Glomerular endothelial cell (primary cell): ENCODE results near the gene UNKL. TPM values are rescaled to one million over a fixed set of nuclear protein-coding genes. Genes with fewer than 3 reads are reported as not detected.

ENCODE experiments used
- DNase-seq: peaks from one replicate; pipeline ENCODE4 v3.0.0-alpha.2; 2011; ENCODE audit warnings: low read depth, low spot score; ENCODE audit errors: extremely low read depth
- total RNA-seq: library from RNA; depleted of rRNA; stranded (reverse); fragments of >200 nt; gene quantifications from 2 replicates; pipeline ENCODE4 v1.2.3, GENCODE V29; 2015

Gene UNKL
- total RNA-seq, 1 donor from 2014 or later, result 27.3 TPM

- no peak for DNase-seq
These were observed 6.8 kb downstream of the UNKL start for GRCh38 chr16:1407753-1408152.

DNA sequence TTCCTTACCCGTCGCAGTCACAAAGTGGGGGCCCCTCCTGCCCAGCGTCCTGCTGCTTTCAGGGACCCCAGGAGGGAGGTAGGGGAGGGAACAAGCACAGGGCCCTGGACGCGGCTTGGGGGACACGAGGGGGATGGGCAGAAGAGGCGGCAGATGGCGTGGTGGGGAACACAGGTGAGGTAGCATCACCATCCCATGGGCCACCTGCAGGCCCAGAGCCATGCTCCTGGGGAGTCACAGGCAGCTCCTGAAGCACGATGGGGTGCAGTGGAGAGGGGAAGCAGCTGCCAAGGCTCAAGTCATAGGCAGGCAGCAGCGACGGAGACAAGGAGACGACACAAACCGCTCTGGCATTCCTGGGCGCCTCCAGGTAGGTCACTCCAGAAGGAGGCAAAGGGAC is 10.8 kb downstream of the UNKL start:
- DNase-seq, result no peak

GRCh38 chr16:1403036-1403435 is 11.5 kb downstream of the UNKL start:
- DNase-seq, result no peak

DNA sequence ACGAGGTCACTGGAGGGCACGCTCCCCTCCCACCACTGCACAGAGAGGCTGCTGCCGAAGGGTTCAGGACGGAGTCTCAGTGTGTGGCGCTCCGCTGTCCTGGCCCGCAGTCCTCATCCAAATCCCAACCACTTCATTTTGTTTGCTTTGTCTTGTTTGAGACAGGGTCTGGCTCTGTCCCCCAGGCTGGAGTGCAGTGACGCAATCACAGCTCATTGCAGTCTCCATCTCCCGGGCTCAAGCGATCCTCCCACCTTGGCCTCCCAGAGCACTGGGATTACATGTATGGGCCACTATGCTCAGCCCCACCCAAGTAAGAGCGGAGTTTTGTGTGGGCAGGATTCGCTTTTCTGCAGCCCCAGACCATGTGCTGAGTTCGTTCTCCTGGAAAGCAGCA is 12.7 kb downstream of the UNKL start:
- DNase-seq, result no peak

GRCh38 chr16:1401061-1401757 is 13.3 kb downstream of the UNKL start:
- no peak for DNase-seq

GRCh38 chr16:1398826-1399581 is 15.5 kb downstream of the UNKL start:
- DNase-seq, result no peak

- DNase-seq, result no peak
These were observed 16.2 kb downstream of the UNKL start for GRCh38 chr16:1398351-1398750.

GRCh38 chr16:1397779-1398178 is 16.7 kb downstream of the UNKL start:
- no peak for DNase-seq

GRCh38 chr16:1395444-1396031 is 19.0 kb downstream of the UNKL start:
- DNase-seq, result no peak

DNA sequence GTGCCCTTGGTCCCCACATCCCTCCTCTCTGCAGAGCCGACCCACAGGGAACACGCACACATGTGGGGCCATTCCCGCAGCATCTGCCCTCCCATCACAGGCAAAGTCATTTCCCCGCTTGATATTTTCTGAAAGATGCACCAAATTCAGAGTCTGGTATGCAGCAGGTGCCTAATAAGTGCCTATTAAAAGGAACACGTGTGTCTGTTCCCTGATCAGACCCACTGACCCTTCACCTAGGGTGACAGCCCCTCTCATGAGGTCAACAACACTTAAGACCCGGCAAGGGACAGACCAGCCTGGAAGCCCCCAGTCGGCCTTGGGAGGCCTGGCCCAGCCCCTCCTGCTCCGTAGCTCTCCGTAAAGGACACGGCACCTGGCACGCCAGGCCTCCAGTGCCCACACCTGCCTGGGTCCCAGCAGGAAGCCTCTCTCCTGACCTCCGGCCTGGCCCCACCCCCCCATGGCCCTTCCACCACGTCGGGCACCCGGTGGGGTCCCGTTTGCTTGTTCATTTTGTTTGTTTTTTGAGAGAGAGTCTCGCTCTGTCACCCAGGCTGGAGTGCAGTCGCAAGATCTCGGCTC is 20.0 kb downstream of the UNKL start:
- DNase-seq, result no peak

- DNase-seq, result no peak
These were observed 20.8 kb downstream of the UNKL start for GRCh38 chr16:1393613-1394176.

- DNase-seq, result no peak
These were observed 21.7 kb downstream of the UNKL start for GRCh38 chr16:1392826-1393225.

- no peak for DNase-seq
These were observed 24.2 kb downstream of the UNKL start for GRCh38 chr16:1390239-1390779.

- DNase-seq, result no peak
These were observed 24.7 kb downstream of the UNKL start for GRCh38 chr16:1389762-1390161.

DNA sequence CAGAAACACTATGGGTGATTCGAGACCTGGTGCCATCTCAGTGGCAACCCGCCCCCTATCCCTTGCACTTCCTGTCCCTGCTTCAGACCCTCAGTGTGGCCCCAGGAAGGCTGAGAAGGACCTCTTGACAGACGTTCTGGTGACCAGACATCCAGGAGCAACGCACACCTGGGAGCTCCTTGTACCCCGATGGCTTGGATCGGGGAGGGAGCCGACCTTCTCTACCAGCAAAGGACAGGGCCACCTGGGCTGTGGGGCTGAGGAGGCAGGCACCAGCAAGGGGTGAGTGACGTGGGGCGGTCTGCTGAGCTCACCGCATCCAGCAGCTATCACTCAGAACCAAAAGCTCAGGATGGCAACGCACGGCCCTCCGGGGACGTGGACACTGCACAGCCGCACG is 27.2 kb downstream of the UNKL start:
- DNase-seq, result no peak

DNA sequence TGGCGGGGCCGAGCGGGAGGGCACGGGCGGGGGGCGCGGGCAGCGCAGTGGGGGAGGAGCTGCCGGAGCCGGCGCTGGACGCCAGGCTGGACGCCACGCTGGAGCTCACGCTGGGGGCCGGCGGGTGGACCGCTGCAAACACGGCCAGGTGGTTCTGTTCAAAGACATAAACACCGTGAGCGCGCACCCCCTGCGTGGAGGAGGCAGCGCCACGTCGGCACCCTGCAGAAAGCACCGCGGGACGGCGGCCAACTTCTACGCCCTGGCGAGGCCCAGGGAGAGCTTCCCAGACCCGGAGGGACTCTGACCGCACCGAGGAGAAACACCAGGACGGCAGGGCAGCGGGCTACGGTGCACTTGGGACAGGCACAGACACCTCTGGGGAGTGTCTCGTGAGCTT is 29.3 kb downstream of the UNKL start:
- no peak for DNase-seq

- DNase-seq, result no peak
These were observed 30.9 kb downstream of the UNKL start for GRCh38 chr16:1383556-1383955.

- DNase-seq, result no peak
These were observed 32.7 kb downstream of the UNKL start for GRCh38 chr16:1381612-1382406.

- DNase-seq, result no peak
These were observed 34.3 kb downstream of the UNKL start for GRCh38 chr16:1380195-1380594.
